Measurements from ENCODE around the gene LILRB2. TPM values are rescaled to one million over a fixed set of nuclear protein-coding genes. Genes with fewer than 3 reads are reported as not detected.

LILRB2 gene
- total RNA-seq, 1 donor from 2014 or later, result not detected

GRCh38 chr19:54253331-54254194 is 27.3 kb downstream of the LILRB2 start:
- TF ChIP-seq CTCF (IDR thresholded peaks at IDR 0.05; ENCODE audit: unreplicated experiment), result no peak
- peaks cover 38% of the 10 kb centered on the region for H3K27me3 Mint-ChIP-seq
- H3K27ac Mint-ChIP-seq, result no peak overlapping the region
- no peak for DNase-seq (ENCODE audit: low spot score, unreplicated experiment)
- H3K36me3 Mint-ChIP-seq (ENCODE audit: insufficient read depth), result no peaks in the 10 kb centered on the region
- H3K9me3 Mint-ChIP-seq (ENCODE audit: low read depth), result no peaks in the 10 kb centered on the region
- no peak overlapping the region for H3K4me3 Mint-ChIP-seq (ENCODE audit: low read depth)
- H3K4me1 Mint-ChIP-seq (ENCODE audit: low read depth), result no peaks in the 10 kb centered on the region

GRCh38 chr19:54252845-54253244 is 28.1 kb downstream of the LILRB2 start:
- Mint-ChIP-seq H3K27me3 (peaks cover 39% of the 10 kb centered on the region), H3K27ac (no peak overlapping the region), H3K4me1 (ENCODE audit: low read depth) (no peaks in the 10 kb centered on the region), H3K9me3 (ENCODE audit: low read depth) (no peaks in the 10 kb centered on the region), H3K4me3 (ENCODE audit: low read depth) (no peak overlapping the region), H3K36me3 (ENCODE audit: insufficient read depth) (no peaks in the 10 kb centered on the region)
- no peak for TF ChIP-seq CTCF (IDR thresholded peaks at IDR 0.05; ENCODE audit: unreplicated experiment)
- no peak for DNase-seq (ENCODE audit: low spot score, unreplicated experiment)

GRCh38 chr19:54252243-54252642 is 28.7 kb downstream of the LILRB2 start:
- Mint-ChIP-seq H3K27me3 (peaks cover 37% of the 10 kb centered on the region), H3K4me3 (ENCODE audit: low read depth) (no peak overlapping the region), H3K27ac (no peak overlapping the region), H3K36me3 (ENCODE audit: insufficient read depth) (no peaks in the 10 kb centered on the region), H3K9me3 (ENCODE audit: low read depth) (no peaks in the 10 kb centered on the region), H3K4me1 (ENCODE audit: low read depth) (no peaks in the 10 kb centered on the region)
- TF ChIP-seq CTCF (IDR thresholded peaks at IDR 0.05; ENCODE audit: unreplicated experiment), result no peak
- no peak for DNase-seq (ENCODE audit: low spot score, unreplicated experiment)

- no peak overlapping the region for H3K27ac Mint-ChIP-seq
- H3K4me3 Mint-ChIP-seq (ENCODE audit: low read depth), result no peak overlapping the region
- no peak for TF ChIP-seq CTCF (IDR thresholded peaks at IDR 0.05; ENCODE audit: unreplicated experiment)
- H3K27me3 Mint-ChIP-seq, result peaks cover 33% of the 10 kb centered on the region
- no peaks in the 10 kb centered on the region for H3K36me3 Mint-ChIP-seq (ENCODE audit: insufficient read depth)
- H3K4me1 Mint-ChIP-seq (ENCODE audit: low read depth), result no peaks in the 10 kb centered on the region
- DNase-seq (ENCODE audit: low spot score, unreplicated experiment), result no peak
- H3K9me3 Mint-ChIP-seq (ENCODE audit: low read depth), result no peaks in the 10 kb centered on the region
Measured at GRCh38 chr19:54248016-54248601, 32.8 kb downstream of the LILRB2 start.

- no peak for TF ChIP-seq CTCF (IDR thresholded peaks at IDR 0.05; ENCODE audit: unreplicated experiment)
- Mint-ChIP-seq H3K4me1 (ENCODE audit: low read depth) (no peaks in the 10 kb centered on the region), H3K36me3 (ENCODE audit: insufficient read depth) (no peaks in the 10 kb centered on the region), H3K9me3 (ENCODE audit: low read depth) (no peaks in the 10 kb centered on the region), H3K27me3 (peaks cover 29% of the 10 kb centered on the region), H3K4me3 (ENCODE audit: low read depth) (no peak overlapping the region), H3K27ac (no peak overlapping the region)
- DNase-seq (ENCODE audit: low spot score, unreplicated experiment), result no peak
Measured at GRCh38 chr19:54247106-54247930, 33.6 kb downstream of the LILRB2 start.

Measured in progenitor cell of endocrine pancreas (in vitro differentiated cells).